Activated CD4-positive, CD25-positive, alpha-beta regulatory T cell treated with anti-CD3 and anti-CD28 coated beads, Interleukin-2, amount 50 U/mL, for 16 hours (primary cell): Measurements from ENCODE around the gene TSPAN17.
"Not testable (repeated sequence)": the region's sequence is repeated elsewhere in the genome, so short reads cannot be mapped to it uniquely, and the experiment has no call there.

Experiments
- DNase-seq: peaks from one replicate; pipeline ENCODE4 v3.0.0-alpha.2; 2020; ENCODE audit warnings: low read depth, low spot score

TSPAN17 gene

DNA sequence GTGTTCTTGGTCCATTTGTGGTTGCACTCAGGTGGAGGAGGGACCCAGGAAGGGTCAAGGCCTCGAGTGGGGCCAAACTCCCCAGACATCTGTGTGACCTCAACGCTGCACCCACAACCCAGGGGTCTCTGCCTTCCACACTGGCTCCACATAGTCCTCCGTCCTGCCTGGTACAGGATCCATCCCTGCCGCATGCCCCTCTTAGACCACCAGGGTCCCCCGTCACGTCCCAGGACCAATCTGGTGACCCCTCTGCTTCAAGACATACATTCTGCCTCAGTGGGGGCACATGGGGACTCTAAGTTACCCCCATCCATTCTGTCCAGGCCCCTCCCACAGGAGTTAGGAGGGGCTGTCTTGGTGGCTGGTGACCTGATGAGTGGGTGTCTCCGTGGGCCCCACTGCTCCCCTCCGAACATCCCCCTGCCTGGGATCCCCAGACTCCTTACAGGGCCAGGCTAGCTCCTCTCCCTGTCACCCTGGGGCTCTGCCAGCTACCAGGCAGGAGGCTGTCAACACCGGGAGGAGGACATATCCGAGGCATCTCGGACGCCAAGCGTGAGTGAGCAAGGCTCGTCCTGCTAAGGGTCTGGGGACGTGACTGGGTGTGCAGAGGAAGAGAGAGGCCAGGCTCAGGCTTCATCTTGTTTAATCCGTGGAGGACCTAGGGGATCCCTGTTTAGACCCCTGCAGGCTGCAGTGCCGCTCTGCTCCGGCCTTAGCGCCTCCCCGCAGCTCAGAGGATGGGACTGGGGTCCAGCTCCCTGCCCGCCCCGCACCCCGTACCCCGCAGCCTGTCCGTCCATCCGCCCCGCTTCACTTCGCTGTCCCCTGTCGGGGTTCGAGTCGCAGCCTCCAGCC is 32.3 kb downstream of the TSPAN17 start:
- no peak for DNase-seq

DNA sequence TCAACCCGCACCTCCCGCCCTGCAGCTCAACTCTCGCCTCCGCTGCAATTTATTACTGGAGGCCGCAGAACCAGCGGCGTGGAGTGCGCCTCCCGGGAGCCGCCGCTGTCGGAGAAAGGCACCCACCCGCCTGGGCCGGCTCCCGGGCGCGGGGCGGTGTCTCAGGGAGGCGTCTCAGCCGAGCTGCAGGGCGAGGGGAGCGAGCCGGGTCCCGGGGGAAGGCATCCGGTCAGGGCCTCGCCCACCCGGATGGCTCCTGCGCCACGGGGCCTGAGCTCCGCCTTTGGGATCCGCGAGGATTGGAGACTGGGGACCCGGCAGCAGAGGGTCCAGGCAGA is 32.9 kb downstream of the TSPAN17 start:
- no peak for DNase-seq

- DNase-seq = no peak
Measured at GRCh38 chr5:176682016-176682531, 34.8 kb downstream of the TSPAN17 start.

- no peak for DNase-seq
Measured at GRCh38 chr5:176685010-176685409, 37.7 kb downstream of the TSPAN17 start.

- no peak for DNase-seq
Measured at GRCh38 chr5:176687247-176687646, 40.0 kb downstream of the TSPAN17 start.

- DNase-seq = no peak
Measured at GRCh38 chr5:176687881-176688280, 40.6 kb downstream of the TSPAN17 start.

- no peak for DNase-seq
Measured at GRCh38 chr5:176690911-176691310, 43.6 kb downstream of the TSPAN17 start.

DNA sequence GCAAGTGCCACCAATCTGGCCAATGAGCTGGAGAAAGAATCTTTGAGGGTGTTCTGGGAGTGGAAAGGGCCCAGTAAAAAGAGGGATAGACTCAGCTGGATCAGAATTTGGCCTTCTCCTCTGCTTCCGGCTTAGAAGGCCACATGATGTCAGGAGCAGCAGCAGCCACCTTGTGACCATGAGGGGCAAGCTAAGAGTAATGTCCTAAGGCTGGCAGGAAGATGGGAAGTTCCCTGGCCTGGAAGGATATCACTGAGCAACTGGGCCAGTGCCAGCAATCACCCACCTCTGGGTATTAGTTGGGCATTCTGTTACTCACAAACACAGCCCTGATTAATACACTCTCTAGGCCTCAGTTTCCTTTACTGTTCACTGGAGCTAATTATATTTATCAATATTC is 44.2 kb downstream of the TSPAN17 start:
- DNase-seq = no peak

DNA sequence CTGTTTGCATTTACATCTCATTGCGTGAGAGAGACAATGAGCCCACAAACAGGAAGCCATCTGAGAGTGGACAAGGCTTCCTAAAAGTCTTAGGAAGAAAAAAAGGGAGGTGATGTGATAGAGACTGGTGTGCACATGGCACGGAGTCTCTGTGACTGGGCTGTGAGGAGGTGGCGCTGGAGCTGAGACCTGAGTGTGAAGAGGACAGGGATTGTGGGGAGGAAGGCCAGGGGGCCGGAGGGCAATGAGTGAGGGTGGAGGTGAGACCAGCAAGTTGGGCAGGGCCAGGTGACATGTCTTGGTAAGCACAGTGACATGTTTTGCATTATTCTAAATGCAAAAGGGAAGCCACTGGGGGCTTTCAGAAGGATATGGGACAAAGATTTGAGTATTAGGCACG is 45.0 kb downstream of the TSPAN17 start:
- no peak for DNase-seq

DNA sequence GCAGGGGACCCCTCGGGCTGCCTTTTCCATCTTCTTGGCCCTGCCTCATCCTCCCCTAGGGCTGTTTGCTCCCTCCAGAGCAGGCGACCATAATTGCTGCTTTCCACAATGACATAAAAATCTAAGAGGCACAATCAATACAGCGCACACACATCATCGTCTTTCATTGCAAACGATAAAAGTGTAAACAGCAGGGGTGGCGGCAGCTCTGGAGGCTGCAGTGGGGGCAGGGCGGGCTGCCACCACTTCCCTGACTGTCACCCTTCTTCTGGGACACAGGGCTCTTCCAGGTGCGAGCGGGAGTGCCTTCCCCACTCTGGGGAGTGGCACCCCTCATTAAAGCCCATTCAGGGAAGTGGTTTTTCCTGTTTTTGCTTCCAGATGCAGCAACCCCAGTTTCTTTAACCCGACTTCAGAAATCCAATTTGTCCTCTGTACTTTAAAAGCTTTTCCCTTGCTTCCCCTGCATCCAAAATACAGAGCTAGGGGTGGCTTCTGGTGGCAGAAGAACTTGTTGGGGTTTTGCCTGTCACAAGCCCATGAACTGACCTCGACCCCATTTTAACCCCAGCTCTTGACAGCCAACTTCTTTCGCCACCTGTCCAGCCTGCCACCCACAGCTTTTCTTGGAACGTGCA is 45.7 kb downstream of the TSPAN17 start:
- DNase-seq = no peak

GRCh38 chr5:176693477-176693851 is 46.2 kb downstream of the TSPAN17 start:
- DNase-seq = no peak

DNA sequence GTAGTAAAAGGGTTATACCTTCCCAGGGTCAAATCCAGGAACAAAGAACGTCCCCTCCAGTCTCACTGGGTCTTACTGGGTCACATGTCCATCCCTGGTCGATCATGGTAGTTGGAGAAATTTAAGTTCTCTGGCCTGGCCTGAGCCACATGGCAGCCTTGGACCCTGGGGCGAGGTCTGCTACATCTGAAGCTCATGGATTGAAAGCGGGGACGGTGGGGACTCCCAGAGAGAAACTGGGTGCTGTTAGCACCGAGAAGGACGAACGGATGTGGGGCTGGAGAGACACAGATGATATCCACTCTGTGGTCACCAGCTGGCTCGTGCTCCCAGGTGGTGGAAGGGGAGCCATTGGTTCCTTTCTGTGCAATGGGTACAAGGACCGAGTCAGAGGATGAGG is 46.9 kb downstream of the TSPAN17 start:
- no peak for DNase-seq

GRCh38 chr5:176694631-176695030 is 47.3 kb downstream of the TSPAN17 start:
- no peak for DNase-seq

DNA sequence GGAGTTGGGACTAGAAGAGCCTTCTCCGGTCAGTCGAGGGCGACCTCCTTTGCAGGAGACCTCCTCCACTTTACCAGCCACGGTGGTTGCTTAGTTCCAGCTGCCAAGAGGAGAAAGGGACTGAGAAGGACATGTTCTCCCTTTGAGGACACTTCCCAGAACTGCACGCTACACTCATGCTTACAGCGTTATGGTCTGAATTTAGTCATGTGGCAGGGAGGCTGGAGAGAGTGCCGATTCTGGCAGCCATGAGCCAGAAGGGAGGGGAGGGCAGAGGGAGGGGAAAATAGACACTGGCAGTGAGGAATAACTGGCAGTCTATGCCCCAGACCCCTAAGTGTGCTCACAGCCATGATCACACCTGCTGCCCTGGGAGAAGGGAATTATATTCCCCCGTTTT is 47.8 kb downstream of the TSPAN17 start:
- no peak for DNase-seq

DNA sequence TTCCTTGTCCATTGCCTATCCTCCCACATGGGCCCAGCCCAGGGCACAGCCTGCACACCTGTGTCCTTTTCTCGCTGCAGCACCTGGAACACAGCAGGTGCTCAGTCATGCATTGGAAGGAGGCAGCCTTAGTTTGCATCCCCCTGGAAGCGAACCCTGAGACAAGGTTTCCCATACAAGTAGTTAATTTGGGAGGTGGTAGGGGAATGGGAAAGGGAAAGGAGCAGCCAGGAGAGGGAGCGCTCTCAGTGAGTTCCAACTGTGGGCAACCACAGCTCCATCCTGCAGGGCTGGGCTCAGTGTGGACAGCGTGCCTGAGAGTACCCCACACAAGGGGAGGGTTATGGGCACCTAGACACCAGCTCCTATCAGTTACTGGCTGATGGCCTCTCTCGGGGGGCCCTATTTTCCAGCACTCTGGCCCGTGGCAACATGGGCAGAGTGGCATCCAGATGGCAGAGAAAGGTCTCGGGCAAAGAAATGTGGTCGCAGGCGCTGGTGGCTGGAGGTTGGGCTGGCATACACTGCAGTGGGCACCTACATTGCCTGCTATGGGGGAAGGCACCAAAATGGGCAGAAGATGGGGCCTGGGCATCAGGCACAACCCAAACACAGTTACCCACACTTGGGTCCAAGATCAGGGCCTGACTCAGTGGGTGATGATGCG is 50.1 kb downstream of the TSPAN17 start:
- DNase-seq = no peak

GRCh38 chr5:176697934-176698538 is 50.8 kb downstream of the TSPAN17 start:
- no peak for DNase-seq

DNA sequence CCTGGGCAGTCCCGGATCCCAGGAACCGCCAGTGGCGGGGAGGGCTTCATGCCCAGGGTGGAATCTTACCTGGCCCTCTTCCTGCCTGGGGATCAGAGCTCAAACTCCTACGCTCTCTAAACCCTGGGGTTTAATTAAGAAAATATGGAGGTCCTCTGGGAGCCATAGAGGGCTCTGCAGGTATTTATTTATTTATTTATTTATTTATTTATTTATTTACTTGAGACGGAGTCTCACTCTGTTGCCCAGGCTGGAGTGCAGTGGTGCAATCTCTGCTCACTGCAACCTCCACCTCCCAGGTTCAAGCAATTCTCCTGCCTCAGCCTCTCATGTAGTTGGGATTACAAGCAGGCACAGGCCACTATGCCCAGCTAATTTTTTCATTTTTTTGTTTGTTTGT is 52.2 kb downstream of the TSPAN17 start:
- not testable (repeated sequence) for DNase-seq

DNA sequence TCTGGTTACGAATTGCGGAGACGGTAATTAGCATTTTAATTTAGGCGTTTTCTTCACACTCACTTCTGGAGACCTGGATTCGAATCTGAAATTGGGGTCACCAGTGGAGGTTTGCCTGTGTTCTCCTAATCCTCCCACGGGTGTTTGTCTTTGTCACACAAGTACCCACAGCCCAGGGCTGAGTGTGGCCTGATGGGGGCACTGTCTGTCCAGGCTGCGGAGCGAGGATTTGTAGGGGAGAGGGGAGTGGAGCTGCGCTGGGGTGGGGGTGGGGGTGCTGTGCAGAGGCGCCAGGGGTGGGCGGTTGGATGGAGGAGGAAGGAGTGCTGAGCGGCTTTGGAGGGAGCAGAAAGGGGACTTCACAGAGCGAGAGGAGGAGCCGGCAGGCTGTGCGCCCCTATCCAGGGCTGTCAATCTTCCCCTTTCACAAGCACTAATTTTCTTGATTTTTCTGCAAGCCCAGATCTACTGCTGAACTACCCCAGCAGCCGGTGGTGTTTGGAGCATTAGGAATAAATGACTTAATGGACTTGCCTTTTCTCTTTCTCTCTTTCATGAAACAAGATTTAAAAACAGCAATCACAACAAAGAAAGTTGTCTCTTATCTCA is 53.1 kb downstream of the TSPAN17 start:
- DNase-seq = no peak

DNA sequence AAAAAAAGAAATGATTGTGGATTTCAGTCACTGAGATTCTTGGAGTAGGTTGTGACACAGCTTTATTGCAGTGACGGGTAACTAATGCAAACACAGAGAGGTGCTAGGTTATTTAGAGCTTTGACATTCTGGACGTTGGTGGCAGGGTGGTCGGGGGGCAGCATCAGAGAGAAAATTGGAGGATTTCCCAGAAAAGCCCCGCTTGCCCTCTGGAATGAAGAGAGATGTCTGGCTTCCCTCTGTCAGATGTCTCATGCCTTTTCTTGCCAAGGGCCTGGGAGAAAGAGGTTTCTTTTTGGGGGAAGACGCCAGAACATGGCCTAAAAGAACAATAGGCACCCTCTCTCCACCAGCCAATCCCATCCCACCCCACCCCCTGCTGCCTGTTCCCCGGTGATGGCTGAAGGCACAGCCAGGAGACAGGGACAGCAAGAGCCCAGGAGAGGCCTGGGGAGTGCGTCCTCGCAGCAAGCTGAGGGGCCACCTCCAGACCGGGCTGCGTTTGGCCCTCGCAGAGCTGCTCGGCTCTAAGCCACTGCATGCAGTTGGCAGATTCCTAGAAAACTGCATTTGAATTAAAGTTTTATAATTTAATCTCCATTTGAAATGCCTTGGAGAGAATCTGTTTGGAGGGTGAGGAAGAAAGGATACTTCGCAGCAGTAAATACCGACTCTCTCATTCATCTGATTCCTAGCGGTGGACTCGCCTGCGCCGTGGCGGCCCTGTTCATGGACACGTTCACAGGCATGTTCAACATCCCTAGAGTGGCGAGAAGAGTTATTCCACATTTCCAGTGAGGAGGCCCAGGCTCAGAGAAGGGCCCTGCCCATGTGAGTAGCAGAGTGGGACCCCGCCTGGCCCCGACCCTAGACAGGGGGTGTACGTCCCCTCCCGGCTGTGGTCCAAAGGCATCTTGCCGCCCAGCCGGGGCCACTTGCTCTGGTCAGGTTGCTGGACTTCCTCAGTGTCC is 55.7 kb downstream of the TSPAN17 start:
- DNase-seq = no peak

GRCh38 chr5:176703857-176704256 is 56.6 kb downstream of the TSPAN17 start:
- no peak for DNase-seq

DNA sequence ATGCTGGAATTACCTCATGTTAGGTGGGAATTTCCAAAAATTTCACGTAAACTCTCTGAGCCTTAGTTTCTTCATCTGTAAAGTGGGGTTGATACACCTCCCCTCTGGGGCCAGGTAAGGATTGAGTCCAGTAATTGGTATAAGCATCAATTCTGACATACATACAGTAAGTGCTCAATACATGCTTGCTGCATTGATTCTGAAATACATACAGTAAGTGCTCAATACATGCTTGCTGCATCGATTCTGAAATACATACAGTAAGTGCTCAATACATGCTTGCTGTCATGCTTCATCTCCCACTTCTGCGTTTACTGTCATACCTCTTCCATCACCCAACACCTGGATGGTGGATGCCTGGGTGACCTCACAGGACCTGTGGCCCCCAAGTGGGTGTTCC is 57.1 kb downstream of the TSPAN17 start:
- DNase-seq = no peak
